MM.1S (cell line): Measurements from ENCODE around the gene EIF4G2.

Source experiments
- DNase-seq: peaks from one replicate; pipeline ENCODE4 v3.0.0-alpha.2; 2015
- H2AFZ ChIP-seq: fragments of 300-600 bp; sonication (generic); 2 replicates; pipeline ENCODE4 v1.6.0; 2016; ENCODE audit warnings: antibody characterized with exemption, low read length
- H3F3A ChIP-seq: fragments of 300-600 bp; sonication (generic); 2 replicates; pipeline ENCODE4 v1.6.1; 2016; ENCODE audit warnings: mild to moderate bottlenecking, antibody characterized with exemption, low read length, moderate library complexity, mixed read lengths; ENCODE audit not compliant: insufficient read depth
- H3K27ac ChIP-seq: fragments of 300-600 bp; sonication (generic); 2 replicates; pipeline ENCODE4 v1.5.1; 2016; ENCODE audit warnings: mild to moderate bottlenecking, low read length
- H3K27me3 ChIP-seq: fragments of 300-600 bp; sonication (generic); replicated peaks from 2 replicates; pipeline ENCODE4 v1.6.0; 2016; ENCODE audit warnings: low read length; ENCODE audit not compliant: insufficient read depth
- H3K36me3 ChIP-seq: fragments of 300-600 bp; sonication (generic); replicated peaks from 2 replicates; pipeline ENCODE4 v1.6.1; 2016; ENCODE audit warnings: mild to moderate bottlenecking, low read length, mixed read lengths; ENCODE audit not compliant: insufficient read depth
- H3K4me1 ChIP-seq: fragments of 300-600 bp; sonication (generic); 2 replicates; pipeline ENCODE4 v1.6.1; 2016; ENCODE audit warnings: low read length, mixed read lengths
- H3K4me2 ChIP-seq: fragments of 300-600 bp; sonication (generic); 2 replicates; pipeline ENCODE4 v1.6.0; 2016; ENCODE audit warnings: low read depth, low read length
- H3K4me3 ChIP-seq: fragments of 300-600 bp; sonication (generic); 2 replicates; pipeline ENCODE4 v1.5.1; 2016; ENCODE audit warnings: low read length, mixed read lengths
- H3K79me2 ChIP-seq: fragments of 300-600 bp; sonication (generic); 2 replicates; pipeline ENCODE4 v1.6.1; 2016; ENCODE audit warnings: mixed run types, low read length, mixed read lengths
- H3K9ac ChIP-seq: fragments of 300-600 bp; sonication (generic); 2 replicates; pipeline ENCODE4 v1.6.1; 2016; ENCODE audit warnings: low read length, mixed read lengths
- H3K9me2 ChIP-seq: fragments of 300-600 bp; sonication (generic); replicated peaks from 2 replicates; pipeline ENCODE4 v1.6.1; 2016; ENCODE audit warnings: mild to moderate bottlenecking, low read length, mixed read lengths; ENCODE audit not compliant: insufficient read depth
- H3K9me3 ChIP-seq: fragments of 300-600 bp; sonication (generic); replicated peaks from 2 replicates; pipeline ENCODE4 v1.6.1; 2016; ENCODE audit warnings: mild to moderate bottlenecking, low read length, mixed read lengths; ENCODE audit not compliant: insufficient read depth
- H4K20me1 ChIP-seq: fragments of 300-600 bp; sonication (generic); 2 replicates; pipeline ENCODE4 v1.6.1; 2016; ENCODE audit warnings: mild to moderate bottlenecking, low read length, moderate library complexity, mixed read lengths; ENCODE audit not compliant: insufficient read depth
- CTCF ChIP-seq: fragments of 300-600 bp; sonication (generic); IDR thresholded peaks from 2 replicates; pipeline ENCODE4 v1.5.1; 2016; ENCODE audit warnings: antibody characterized with exemption, low read length, mixed read lengths
- EZH2 ChIP-seq: fragments of 300-600 bp; sonication (generic); optimal IDR thresholded peaks from 2 replicates; pipeline ENCODE3; 2017; ENCODE audit warnings: low read depth, mild to moderate bottlenecking, antibody characterized with exemption, low read length, mixed read lengths
- EZH2phosphoT487 ChIP-seq: fragments of 300-600 bp; sonication (generic); IDR thresholded peaks from 2 replicates; pipeline ENCODE4 v1.6.1; 2018; ENCODE audit warnings: antibody characterized with exemption, low read length

Gene EIF4G2

GRCh38 chr11:10750838-10751580 lies 57.7 kb downstream of the EIF4G2 start, which contains the start of gene CTR9:
TSS of gene CTR9 (plus strand) at chr11:10751246. CDS start at chr11:10751413, 167 bp downstream.
- H3K9me2 ChIP-seq: no peaks in the 10 kb centered on the region
- TF ChIP-seq EZH2: no peak
- TF ChIP-seq CTCF: peak; percentile 22; the same call in 1 of the 2 replicates
- peak within 1 kb of the TSS; percentile 93 for H3K4me3 ChIP-seq
- no peaks in the 10 kb centered on the region for H4K20me1 ChIP-seq
- peak within 1 kb of the TSS; percentile 82 for H3K27ac ChIP-seq
- peaks cover 18% of the 10 kb centered on the region for H3F3A ChIP-seq
- peaks cover 24% of the 10 kb centered on the region for H3K79me2 ChIP-seq
- peak within 1 kb of the TSS; percentile 76 for H2AFZ ChIP-seq
- H3K4me2 ChIP-seq: peak within 1 kb of the TSS; percentile 71
- DNase-seq: peak; percentile 92
- H3K36me3 ChIP-seq: peaks cover 9% of the 10 kb centered on the region; the same call in 1 of the 2 replicates
- peak within 1 kb of the TSS; percentile 70 for H3K9ac ChIP-seq
- H3K4me1 ChIP-seq: peaks cover 5% of the 10 kb centered on the region; the same call in 1 of the 2 replicates
- H3K27me3 ChIP-seq: no peaks in the 10 kb centered on the region
- no peaks in the 10 kb centered on the region for H3K9me3 ChIP-seq

- H3K9me3 ChIP-seq: no peaks in the 10 kb centered on the region
- DNase-seq: no peak
- peaks cover 18% of the 10 kb centered on the region for H3F3A ChIP-seq
- peaks cover 24% of the 10 kb centered on the region for H3K79me2 ChIP-seq
- no peaks in the 10 kb centered on the region for H3K27me3 ChIP-seq
- TF ChIP-seq EZH2phosphoT487: no peak
- TF ChIP-seq CTCF: no peak
- no peak for TF ChIP-seq EZH2
- H3K4me2 ChIP-seq: no peak overlapping the region
- no peak overlapping the region for H2AFZ ChIP-seq
- no peaks in the 10 kb centered on the region for H3K9me2 ChIP-seq
- no peaks in the 10 kb centered on the region for H4K20me1 ChIP-seq
- H3K27ac ChIP-seq: no peak overlapping the region
- H3K4me3 ChIP-seq: no peak overlapping the region
- no peak overlapping the region for H3K9ac ChIP-seq
- H3K36me3 ChIP-seq: 0 out of 2 replicates have a peak, but pooled peaks cover 5% of the 10 kb centered on the region
- H3K4me1 ChIP-seq: peaks cover 6% of the 10 kb centered on the region; the same call in 1 of the 2 replicates
Measured at GRCh38 chr11:10749476-10749875, 59.2 kb downstream of the EIF4G2 start.

GRCh38 chr11:10747733-10748132 lies 61.0 kb downstream of the EIF4G2 start:
- no peaks in the 10 kb centered on the region for H3K27me3 ChIP-seq

More at GRCh38 chr11:10747733-10748132, 61.0 kb downstream of the EIF4G2 start:
- no peak overlapping the region for H3K4me2 ChIP-seq
- H3K27ac ChIP-seq: no peak overlapping the region
- no peaks in the 10 kb centered on the region for H3K9me2 ChIP-seq
- H3K36me3 ChIP-seq: no peaks in the 10 kb centered on the region
- peaks cover 23% of the 10 kb centered on the region for H3F3A ChIP-seq
- H3K4me1 ChIP-seq: peaks cover 21% of the 10 kb centered on the region
- no peak overlapping the region for H3K9ac ChIP-seq
- H3K4me3 ChIP-seq: no peak overlapping the region
- H3K9me3 ChIP-seq: no peaks in the 10 kb centered on the region
- peaks cover 14% of the 10 kb centered on the region for H3K79me2 ChIP-seq
- no peaks in the 10 kb centered on the region for H4K20me1 ChIP-seq
- no peak for TF ChIP-seq CTCF
- TF ChIP-seq EZH2phosphoT487: no peak
- no peak for TF ChIP-seq EZH2
- H2AFZ ChIP-seq: no peak overlapping the region
- no peak for DNase-seq
